Sigmoid colon (tissue), 4 donors: ENCODE measurements around the gene TCF12.

Source experiments
- CTCF ChIP-seq, 4 experiments: fragments of 450-650 bp in 3 of 4; fragments of 200-600 bp in 1 of 4; IDR thresholded peaks; one replicate each; pipeline ENCODE4 v1.5.1; 2016 to 2019; ENCODE audit warnings: antibody characterized with exemption in 4 of 4, mild to moderate bottlenecking in 3 of 4, moderate library complexity in 2 of 4
- POLR2A ChIP-seq, 2 donors: fragments of 450-650 bp; IDR thresholded peaks; one replicate each; pipeline ENCODE4 v1.6.1; 2016; ENCODE audit warnings: antibody characterized with exemption in 2 of 2, mild to moderate bottlenecking in 2 of 2, moderate library complexity in 2 of 2
- POLR2AphosphoS5 ChIP-seq, 4 donors: sonication (generic); formaldehyde crosslinking; IDR thresholded peaks; one replicate each; pipeline ENCODE4 v1.6.1; 2017; ENCODE audit warnings: antibody characterized with exemption in 4 of 4

GRCh38 chr15:57280464-57280863 lies 362.0 kb downstream of the TCF12 start:
- no peak for TF ChIP-seq CTCF (IDR thresholded peaks at IDR 0.05)
- TF ChIP-seq POLR2A (IDR thresholded peaks at IDR 0.05): no peak
- TF ChIP-seq POLR2AphosphoS5 (IDR thresholded peaks at IDR 0.05): no peak
